GM23248 (cell line): ENCODE measurements around the gene CTXN1. TPM values are rescaled to one million over a fixed set of nuclear protein-coding genes. Genes with fewer than 3 reads are reported as not detected.

ENCODE experiments used
- DNase-seq: peaks from one replicate; pipeline ENCODE4 v3.0.0-alpha.2; 2015
- H2AFZ ChIP-seq: fragments of 200-600 bp; sonication (generic); 2 replicates; pipeline ENCODE4 v1.6.1; 2016; ENCODE audit warnings: antibody characterized with exemption
- H3F3A ChIP-seq: fragments of 200-600 bp; sonication (generic); 2 replicates; pipeline ENCODE4 v1.6.1; 2016; ENCODE audit warnings: mild to moderate bottlenecking, antibody characterized with exemption, mixed run types; ENCODE audit not compliant: insufficient read depth
- H3K27ac ChIP-seq: fragments of 200-600 bp; sonication (generic); 2 replicates; pipeline ENCODE4 v1.5.1; 2016; ENCODE audit warnings: mild to moderate bottlenecking
- H3K27me3 ChIP-seq: fragments of 200-600 bp; sonication (generic); replicated peaks from 2 replicates; pipeline ENCODE4 v1.6.1; 2016; ENCODE audit warnings: mild to moderate bottlenecking; ENCODE audit not compliant: insufficient read depth
- H3K36me3 ChIP-seq: fragments of 200-600 bp; sonication (generic); 2 replicates; pipeline ENCODE4 v1.6.1; 2016; ENCODE audit warnings: low read depth, mild to moderate bottlenecking
- H3K4me1 ChIP-seq: fragments of 200-600 bp; sonication (generic); 2 replicates; pipeline ENCODE4 v1.6.1; 2016; ENCODE audit warnings: mild to moderate bottlenecking; ENCODE audit not compliant: insufficient read depth
- H3K4me2 ChIP-seq: fragments of 200-600 bp; sonication (generic); one replicate; pipeline ENCODE4 v1.6.1; 2016; ENCODE audit warnings: mild to moderate bottlenecking; ENCODE audit not compliant: unreplicated experiment
- H3K4me3 ChIP-seq: fragments of 200-600 bp; sonication (generic); 2 replicates; pipeline ENCODE4 v1.5.1; 2016; ENCODE audit warnings: mild to moderate bottlenecking
- H3K79me2 ChIP-seq: fragments of 200-600 bp; sonication (generic); 2 replicates; pipeline ENCODE4 v1.6.1; 2016; ENCODE audit warnings: mild to moderate bottlenecking; ENCODE audit not compliant: insufficient read depth
- H3K9ac ChIP-seq: fragments of 200-600 bp; sonication (generic); 2 replicates; pipeline ENCODE4 v1.6.1; 2016; ENCODE audit warnings: mild to moderate bottlenecking
- H3K9me2 ChIP-seq: fragments of 200-600 bp; sonication (generic); 2 replicates; pipeline ENCODE4 v1.6.1; 2016; ENCODE audit warnings: mixed run types, mild to moderate bottlenecking, moderate library complexity; ENCODE audit not compliant: insufficient read depth
- H3K9me3 ChIP-seq: fragments of 200-600 bp; sonication (generic); one replicate; pipeline ENCODE4 v1.6.1; 2017; ENCODE audit warnings: low read depth
- H4K20me1 ChIP-seq: fragments of 200-600 bp; sonication (generic); 2 replicates; pipeline ENCODE4 v1.6.0; 2016; ENCODE audit not compliant: insufficient read depth
- EZH2 ChIP-seq: fragments of 200-600 bp; sonication (generic); IDR thresholded peaks from 2 replicates; pipeline ENCODE4 v1.6.1; 2018; ENCODE audit warnings: antibody characterized with exemption, mild to moderate bottlenecking; ENCODE audit not compliant: insufficient read depth, poor library complexity, severe bottlenecking
- EZH2phosphoT487 ChIP-seq: fragments of 200-600 bp; sonication (generic); IDR thresholded peaks from 2 replicates; pipeline ENCODE4 v1.6.1; 2018; ENCODE audit warnings: antibody characterized with exemption, moderate library complexity, mild to moderate bottlenecking, low read depth; ENCODE audit not compliant: insufficient read depth
- whole genome bisulfite sequencing, 2 experiments: methylation state at CpG; one replicate each; pipeline ENCODE4 v1.1.6; 2015 to 2017; ENCODE audit warnings: low lambda C conversion rate in 2 of 2, low coverage in 1 of 2; ENCODE audit errors: missing lambda C conversion rate in 2 of 2; 5-methylcytosine and 5-hydroxymethylcytosine counted together
- in situ Hi-C: fragments of 300-500 bp; cut with MboI; formaldehyde crosslinking; loops from 2 replicates; pipeline ENCODE4 v1.15.0; 2020
- polyA plus RNA-seq: library from polyadenylated mRNA; unstranded; fragments of >200 nt; fragmentation: Nextera tagmentation; extraction: Ambion mirVana; gene quantifications from 2 replicates; pipeline ENCODE4 v1.2.1, GENCODE V29; 2016
- total RNA-seq: library from RNA; depleted of rRNA; stranded (reverse); fragments of >200 nt; shearing (Covaris generic); gene quantifications from 2 replicates; pipeline ENCODE4 v1.2.3, GENCODE V29; 2014

Gene CTXN1
- total and polyA plus RNA-seq, 2 experiments from 2014 or later = 3.4 to 3.5 TPM

DNA sequence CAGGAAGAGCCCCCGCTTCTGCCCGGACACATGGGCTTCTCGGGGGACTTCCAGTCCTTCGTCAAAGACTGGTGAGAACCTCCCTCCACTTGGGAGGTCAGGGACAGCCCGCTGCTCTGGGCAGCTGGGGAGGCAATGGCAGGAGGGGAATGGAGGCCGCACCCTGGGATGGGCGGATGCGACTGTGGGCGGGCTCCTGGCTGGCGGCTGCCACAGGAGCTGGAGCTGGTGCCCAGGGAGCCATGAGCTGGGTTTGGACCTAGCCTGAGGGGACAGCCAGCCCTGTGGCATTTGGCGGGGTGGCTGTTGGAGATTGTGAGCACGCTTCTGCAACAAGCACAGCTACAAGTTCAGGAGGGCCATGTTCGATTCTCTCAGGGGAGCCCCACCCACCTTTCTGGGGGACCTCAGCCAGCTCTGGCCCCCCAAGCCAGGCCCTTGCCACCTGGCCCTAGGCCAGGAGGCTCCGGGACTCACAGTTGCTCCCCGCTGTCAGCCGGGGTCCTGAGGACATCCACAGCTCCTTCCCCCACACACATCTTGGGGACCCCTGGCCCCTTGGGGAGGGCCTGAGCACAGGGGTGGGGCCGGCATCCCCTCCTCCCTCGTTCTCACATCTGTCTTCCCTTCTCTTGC, 14.3 kb downstream of the CTXN1 start:
- in situ Hi-C loops = no loop called here
- no peak overlapping the region for H3K4me3 ChIP-seq
- no peak overlapping the region for H3K27ac ChIP-seq
- peaks cover 22% of the 10 kb centered on the region for H3K79me2 ChIP-seq
- H3K4me2 ChIP-seq = no peak overlapping the region
- 92 to 93% methylated on average over 16 to 18 of the region's 18 CpGs for WGBS, 2 experiments
- no peak overlapping the region for H3K9ac ChIP-seq
- no peak overlapping the region for H2AFZ ChIP-seq
- no peaks in the 10 kb centered on the region for H3K9me2 ChIP-seq
- H3F3A ChIP-seq = no peaks in the 10 kb centered on the region
- no peaks in the 10 kb centered on the region for H3K9me3 ChIP-seq
- H4K20me1 ChIP-seq = no peaks in the 10 kb centered on the region; the same call in 1 of the 2 replicates
- no peaks in the 10 kb centered on the region for H3K4me1 ChIP-seq
- no peaks in the 10 kb centered on the region for H3K27me3 ChIP-seq
- DNase-seq = no peak
- no peak for TF ChIP-seq EZH2phosphoT487
- TF ChIP-seq EZH2 = no peak
- H3K36me3 ChIP-seq = no peaks in the 10 kb centered on the region; the same call in 1 of the 2 replicates

DNA sequence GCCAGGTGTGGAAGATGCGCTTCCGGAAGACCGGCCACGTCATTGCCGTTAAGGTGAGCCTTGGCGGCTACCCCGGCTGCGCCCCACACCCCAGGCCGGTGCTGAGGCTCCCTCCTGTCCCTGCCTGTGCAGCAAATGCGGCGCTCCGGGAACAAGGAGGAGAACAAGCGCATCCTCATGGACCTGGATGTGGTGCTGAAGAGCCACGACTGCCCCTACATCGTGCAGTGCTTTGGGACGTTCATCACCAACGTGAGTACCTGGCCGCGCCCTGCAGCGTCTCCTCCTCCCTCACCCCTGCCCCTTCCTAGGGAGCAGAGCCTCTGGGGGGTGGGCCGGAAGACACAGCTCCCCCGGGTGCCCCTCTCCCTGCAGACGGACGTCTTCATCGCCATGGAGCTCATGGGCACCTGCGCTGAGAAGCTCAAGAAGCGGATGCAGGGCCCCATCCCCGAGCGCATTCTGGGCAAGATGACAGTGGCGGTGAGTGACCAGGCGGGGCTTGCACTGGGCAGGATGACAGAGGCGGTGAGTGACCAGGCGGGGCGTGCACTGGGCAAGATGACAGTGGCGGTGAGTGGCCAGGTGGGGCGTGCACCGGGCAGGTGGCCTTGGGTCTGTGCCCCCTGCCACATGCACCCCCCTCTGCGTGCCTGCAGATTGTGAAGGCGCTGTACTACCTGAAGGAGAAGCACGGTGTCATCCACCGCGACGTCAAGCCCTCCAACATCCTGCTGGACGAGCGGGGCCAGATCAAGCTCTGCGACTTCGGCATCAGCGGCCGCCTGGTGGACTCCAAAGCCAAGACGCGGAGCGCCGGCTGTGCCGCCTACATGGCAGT, 15.4 kb downstream of the CTXN1 start:
- Histone ChIP-seq H3K4me3 (no peak overlapping the region), H4K20me1 (no peaks in the 10 kb centered on the region; the same call in 1 of the 2 replicates), H3K9me3 (no peaks in the 10 kb centered on the region), H3K4me1 (no peaks in the 10 kb centered on the region), H3K27ac (no peak overlapping the region), H3K4me2 (no peak overlapping the region), H3K9ac (no peak overlapping the region), H2AFZ (no peak overlapping the region), H3K79me2 (peaks cover 33% of the 10 kb centered on the region), H3K36me3 (no peaks in the 10 kb centered on the region; the same call in 1 of the 2 replicates), H3K9me2 (no peaks in the 10 kb centered on the region), H3F3A (no peaks in the 10 kb centered on the region), H3K27me3 (no peaks in the 10 kb centered on the region)
- in situ Hi-C loops = no loop called here
- DNase-seq = no peak
- no peak for TF ChIP-seq EZH2
- TF ChIP-seq EZH2phosphoT487 = no peak
- 93% methylated on average over 44 to 54 of the region's 54 CpGs for WGBS, 2 experiments

GRCh38 chr19:7909471-7910067, 16.4 kb downstream of the CTXN1 start:
- Histone ChIP-seq H3K9me3 (no peaks in the 10 kb centered on the region), H4K20me1 (no peaks in the 10 kb centered on the region; the same call in 1 of the 2 replicates)
- WGBS, 2 experiments = 94% methylated on average over 9 to 14 of the region's 21 CpGs

GRCh38 chr19:7908742-7909461, 17.0 kb downstream of the CTXN1 start:
- Histone ChIP-seq H3F3A (no peaks in the 10 kb centered on the region), H3K9ac (no peak overlapping the region), H3K36me3 (no peaks in the 10 kb centered on the region; the same call in 1 of the 2 replicates), H3K4me2 (no peak overlapping the region), H3K9me2 (no peaks in the 10 kb centered on the region), H3K4me1 (peaks cover 7% of the 10 kb centered on the region), H3K79me2 (peaks cover 48% of the 10 kb centered on the region), H4K20me1 (no peaks in the 10 kb centered on the region; the same call in 1 of the 2 replicates), H3K27ac (no peak overlapping the region), H3K27me3 (no peaks in the 10 kb centered on the region), H3K9me3 (no peaks in the 10 kb centered on the region), H3K4me3 (no peak overlapping the region), H2AFZ (no peak overlapping the region)
- in situ Hi-C loops = no loop called here
- DNase-seq = no peak
- 85 to 90% methylated on average over 10 to 19 of the region's 19 CpGs for WGBS, 2 experiments
- TF ChIP-seq EZH2phosphoT487 = no peak
- TF ChIP-seq EZH2 = no peak

More at GRCh38 chr19:7909471-7910067, 16.4 kb downstream of the CTXN1 start:
- Histone ChIP-seq H3K36me3 (no peaks in the 10 kb centered on the region; the same call in 1 of the 2 replicates), H3K79me2 (peaks cover 43% of the 10 kb centered on the region), H3K4me3 (no peak overlapping the region), H3K4me1 (peaks cover 7% of the 10 kb centered on the region), H3K9ac (no peak overlapping the region), H3F3A (no peaks in the 10 kb centered on the region), H3K4me2 (no peak overlapping the region), H2AFZ (no peak overlapping the region), H3K27ac (no peak overlapping the region), H3K9me2 (no peaks in the 10 kb centered on the region), H3K27me3 (no peaks in the 10 kb centered on the region)
- TF ChIP-seq EZH2phosphoT487 (no peak), EZH2 (no peak)
- no peak for DNase-seq
- in situ Hi-C loops = no loop called here
